Tibial artery (tissue), 4 donors: ENCODE results near the gene VAT1.
"Not testable (repeated sequence)": the region's sequence is repeated elsewhere in the genome, so short reads cannot be mapped to it uniquely, and the experiment has no call there.

Experiments used
- DNase-seq, 2 donors: peaks; one replicate each; pipeline ENCODE4 v3.0.0-alpha.2; 2019
- H3K27ac ChIP-seq, 2 donors: fragments of 200-600 bp; sonication (generic) in 1 of 2; 1 replicate in 1 of 2; 2 replicates in 1 of 2; pipeline ENCODE4 v1.5.1; 2018 to 2019; ENCODE audit warnings: mild to moderate bottlenecking in 1 of 2
- H3K27me3 ChIP-seq, 2 donors: fragments of 200-600 bp; sonication (generic) in 1 of 2; one replicate each; pipeline versions ENCODE4 v1.5.1 to v1.6.0; 2016 to 2019
- H3K36me3 ChIP-seq, 3 donors: fragments of 200-600 bp; sonication (generic) in 2 of 3; one replicate each; pipeline ENCODE4 v1.5.1; 2016 to 2019; ENCODE audit warnings: mild to moderate bottlenecking in 2 of 3
- H3K4me1 ChIP-seq, 4 donors: fragments of 200-600 bp; sonication (generic) in 2 of 4; 1 replicate in 3 of 4; 2 replicates in 1 of 4; pipeline ENCODE4 v1.5.1; 2016 to 2019
- H3K4me3 ChIP-seq, 2 donors: fragments of 200-600 bp; sonication (generic) in 1 of 2; 1 replicate in 1 of 2; 2 replicates in 1 of 2; pipeline ENCODE4 v1.5.1; 2018 to 2019; ENCODE audit warnings: mild to moderate bottlenecking in 2 of 2
- H3K9me3 ChIP-seq, 3 donors: fragments of 200-600 bp; sonication (generic) in 1 of 3; one replicate each; pipeline ENCODE4 v1.5.1; 2016 to 2019
- CTCF ChIP-seq, 2 experiments: fragments of 200-600 bp in 1 of 2; fragments of 450-650 bp in 1 of 2; IDR thresholded peaks; one replicate each; pipeline ENCODE4 v1.5.1; 2017 to 2019; ENCODE audit warnings: antibody characterized with exemption in 2 of 2, mild to moderate bottlenecking in 1 of 2, moderate library complexity in 1 of 2
- intact Hi-C: fragments of 100-400 bp; cut with DNase I; formaldehyde crosslinking; loops from one replicate; pipeline ENCODE4 v1.15.0; 2023; ENCODE audit warnings: low total_unique reads

VAT1 gene

GRCh38 chr17:42980274-42980765, 41.9 kb downstream of the VAT1 start, which contains the start of gene RUNDC1:
RUNDC1 (plus strand) TSS chr17:42980565; CDS start chr17:42980577, 12 bp downstream.
- Histone ChIP-seq H3K9me3 (no peaks in the 10 kb centered on the region), H3K4me3 (peak within 1 kb of the TSS; percentile 81 to 84), H3K4me1 (peaks cover 4 to 28% (median 19%) of the 10 kb centered on the region in 4 donors), H3K36me3 (peaks cover 0 to 19% (median 4%) of the 10 kb centered on the region in 3 donors), H3K27me3 (no peaks in the 10 kb centered on the region), H3K27ac (peak within 1 kb of the TSS; percentile 72 to 74)
- intact Hi-C loops = no loop called here
- TF ChIP-seq CTCF (IDR thresholded peaks at IDR 0.05) = no peak
- peak; percentile 93 to 96 for DNase-seq

GRCh38 chr17:42979511-42980273, 42.5 kb downstream of the VAT1 start, which contains the start of gene PTGES3L:
PTGES3L (minus strand) TSS chr17:42980080; CDS start chr17:42980053, 27 bp downstream.
- Histone ChIP-seq H3K4me1 (peaks cover 4 to 28% (median 19%) of the 10 kb centered on the region in 4 donors), H3K9me3 (no peaks in the 10 kb centered on the region), H3K27me3 (no peaks in the 10 kb centered on the region), H3K27ac (peak within 1 kb of the TSS; percentile 72 to 74), H3K4me3 (peak within 1 kb of the TSS; percentile 81 to 84), H3K36me3 (peaks cover 0 to 12% (median 0%) of the 10 kb centered on the region in 3 donors)
- TF ChIP-seq CTCF (IDR thresholded peaks at IDR 0.05) = no peak
- intact Hi-C loops = no loop called here
- peak; percentile 35 to 82 for DNase-seq

GRCh38 chr17:42975701-42976100, 46.5 kb downstream of the VAT1 start:
- H3K36me3 ChIP-seq, intact Hi-C loops, H3K9me3 ChIP-seq, H3K27me3 ChIP-seq, H3K4me3 ChIP-seq, DNase-seq, H3K27ac ChIP-seq: not testable (repeated sequence)
- H3K4me1 ChIP-seq = peaks cover 4 to 12% (median 9%) of the 10 kb centered on the region in 4 donors

GRCh38 chr17:42975265-42975664, 46.9 kb downstream of the VAT1 start:
- TF ChIP-seq CTCF (IDR thresholded peaks at IDR 0.05) = no peak
- Histone ChIP-seq H3K27ac (no peak overlapping the region), H3K9me3 (no peaks in the 10 kb centered on the region), H3K36me3 (no peaks in the 10 kb centered on the region), H3K4me1 (peaks cover 4 to 11% (median 9%) of the 10 kb centered on the region in 4 donors), H3K27me3 (no peaks in the 10 kb centered on the region), H3K4me3 (no peak overlapping the region)
- intact Hi-C loops = no loop called here
- no peak for DNase-seq

GRCh38 chr17:42973323-42973722, 48.9 kb downstream of the VAT1 start:
- H3K4me1 ChIP-seq, H3K27me3 ChIP-seq, H3K27ac ChIP-seq, H3K36me3 ChIP-seq, intact Hi-C loops, DNase-seq, H3K9me3 ChIP-seq, H3K4me3 ChIP-seq: not testable (repeated sequence)

GRCh38 chr17:42971589-42971988, 50.6 kb downstream of the VAT1 start:
- Histone ChIP-seq H3K4me1 (no peaks in the 10 kb centered on the region), H3K27ac (no peak overlapping the region), H3K36me3 (no peaks in the 10 kb centered on the region), H3K27me3 (no peaks in the 10 kb centered on the region), H3K9me3 (no peaks in the 10 kb centered on the region), H3K4me3 (no peak overlapping the region)
- TF ChIP-seq CTCF (IDR thresholded peaks at IDR 0.05) = no peak
- DNase-seq = no peak
- intact Hi-C loops = no loop called here
